ENCODE measurements around the gene AGAP1.

The AGAP1 gene

GRCh38 chr2:235693279-235693678 lies 199.4 kb downstream of the AGAP1 start:
- H3K36me3 ChIP-seq (ENCODE audit: control insufficient read depth, insufficient read depth, low read length), result no peaks in the 10 kb centered on the region
- H3K9me3 ChIP-seq (ENCODE audit: control insufficient read depth, low read length), result no peaks in the 10 kb centered on the region
- peaks cover 49% of the 10 kb centered on the region for H3K4me1 ChIP-seq (ENCODE audit: control insufficient read depth, insufficient read depth, low read length)
- H3K27me3 ChIP-seq (ENCODE audit: control insufficient read depth, insufficient read depth, low read length), result no peaks in the 10 kb centered on the region
- H3K9ac ChIP-seq (ENCODE audit: low read length), result no peak overlapping the region
- no peak overlapping the region for H3K4me3 ChIP-seq (ENCODE audit: low read length)

GRCh38 chr2:235694721-235695601 lies 201.1 kb downstream of the AGAP1 start:
- Histone ChIP-seq H3K4me1 (ENCODE audit: control insufficient read depth, insufficient read depth, low read length) (peaks cover 42% of the 10 kb centered on the region), H3K27me3 (ENCODE audit: control insufficient read depth, insufficient read depth, low read length) (no peaks in the 10 kb centered on the region), H3K9ac (ENCODE audit: low read length) (no peak overlapping the region), H3K36me3 (ENCODE audit: control insufficient read depth, insufficient read depth, low read length) (no peaks in the 10 kb centered on the region), H3K9me3 (ENCODE audit: control insufficient read depth, low read length) (no peaks in the 10 kb centered on the region), H3K4me3 (ENCODE audit: low read length) (no peak overlapping the region)

GRCh38 chr2:235695602-235695895 lies 201.7 kb downstream of the AGAP1 start:
- no peak overlapping the region for H3K4me3 ChIP-seq (ENCODE audit: low read length)
- no peaks in the 10 kb centered on the region for H3K27me3 ChIP-seq (ENCODE audit: control insufficient read depth, insufficient read depth, low read length)
- no peaks in the 10 kb centered on the region for H3K9me3 ChIP-seq (ENCODE audit: control insufficient read depth, low read length)
- no peaks in the 10 kb centered on the region for H3K36me3 ChIP-seq (ENCODE audit: control insufficient read depth, insufficient read depth, low read length)
- no peak overlapping the region for H3K9ac ChIP-seq (ENCODE audit: low read length)
- H3K4me1 ChIP-seq (ENCODE audit: control insufficient read depth, insufficient read depth, low read length), result peaks cover 36% of the 10 kb centered on the region

DNA sequence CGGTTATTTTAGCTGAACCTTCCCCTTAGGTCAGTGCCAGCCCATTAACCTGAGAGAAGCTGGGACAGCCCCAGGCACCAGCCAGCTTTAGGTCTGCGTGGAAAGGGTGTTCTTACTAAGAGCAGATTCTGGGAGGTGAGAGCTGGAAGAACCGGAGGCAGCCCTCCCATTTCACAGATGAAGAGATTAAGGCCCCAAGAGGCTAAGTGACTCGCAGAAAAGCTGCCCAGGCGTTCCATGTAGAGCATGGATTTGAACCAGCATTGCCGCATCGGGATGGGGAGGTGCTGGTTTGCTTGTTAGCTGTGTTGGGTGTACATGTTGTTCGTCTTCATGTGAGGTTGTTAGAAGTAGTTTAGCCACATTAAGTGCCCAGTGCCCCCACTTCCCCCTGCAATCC lies 203.2 kb downstream of the AGAP1 start:
- H3K4me1 ChIP-seq (ENCODE audit: control insufficient read depth, insufficient read depth, low read length), result peaks cover 28% of the 10 kb centered on the region
- H3K4me3 ChIP-seq (ENCODE audit: low read length), result no peak overlapping the region
- no peaks in the 10 kb centered on the region for H3K36me3 ChIP-seq (ENCODE audit: control insufficient read depth, insufficient read depth, low read length)
- H3K9me3 ChIP-seq (ENCODE audit: control insufficient read depth, low read length), result no peaks in the 10 kb centered on the region
- no peak overlapping the region for H3K9ac ChIP-seq (ENCODE audit: low read length)
- H3K27me3 ChIP-seq (ENCODE audit: control insufficient read depth, insufficient read depth, low read length), result no peaks in the 10 kb centered on the region

- Histone ChIP-seq H3K4me3 (ENCODE audit: low read length) (no peak overlapping the region), H3K9ac (ENCODE audit: low read length) (no peak overlapping the region), H3K9me3 (ENCODE audit: control insufficient read depth, low read length) (no peaks in the 10 kb centered on the region), H3K4me1 (ENCODE audit: control insufficient read depth, insufficient read depth, low read length) (peaks cover 27% of the 10 kb centered on the region), H3K27me3 (ENCODE audit: control insufficient read depth, insufficient read depth, low read length) (no peaks in the 10 kb centered on the region), H3K36me3 (ENCODE audit: control insufficient read depth, insufficient read depth, low read length) (no peaks in the 10 kb centered on the region)
Measured at GRCh38 chr2:235698028-235698427, 204.2 kb downstream of the AGAP1 start.

DNA sequence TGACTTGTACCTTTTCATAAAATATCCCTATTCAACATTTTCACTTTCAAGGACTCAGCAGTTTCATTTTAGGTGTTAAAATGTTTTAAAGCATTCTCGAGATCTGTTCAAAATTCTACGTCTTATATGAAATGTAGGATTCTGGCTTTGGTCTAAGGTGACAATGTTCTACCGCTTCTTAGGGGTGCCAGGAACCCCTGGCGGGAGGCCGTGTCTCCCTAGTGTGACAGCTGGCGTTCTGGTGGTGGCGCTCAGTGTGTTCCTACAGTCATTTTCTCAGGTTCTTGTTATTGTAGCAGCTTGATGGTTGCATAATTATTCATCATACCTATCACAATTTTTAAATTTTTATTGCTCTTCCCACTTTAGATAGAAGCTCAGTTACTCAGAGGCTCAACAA lies 204.6 kb downstream of the AGAP1 start:
- Histone ChIP-seq H3K4me1 (ENCODE audit: control insufficient read depth, insufficient read depth, low read length) (peaks cover 26% of the 10 kb centered on the region), H3K9me3 (ENCODE audit: control insufficient read depth, low read length) (no peaks in the 10 kb centered on the region), H3K27me3 (ENCODE audit: control insufficient read depth, insufficient read depth, low read length) (no peaks in the 10 kb centered on the region), H3K36me3 (ENCODE audit: control insufficient read depth, insufficient read depth, low read length) (no peaks in the 10 kb centered on the region), H3K4me3 (ENCODE audit: low read length) (no peak overlapping the region), H3K9ac (ENCODE audit: low read length) (no peak overlapping the region)

DNA sequence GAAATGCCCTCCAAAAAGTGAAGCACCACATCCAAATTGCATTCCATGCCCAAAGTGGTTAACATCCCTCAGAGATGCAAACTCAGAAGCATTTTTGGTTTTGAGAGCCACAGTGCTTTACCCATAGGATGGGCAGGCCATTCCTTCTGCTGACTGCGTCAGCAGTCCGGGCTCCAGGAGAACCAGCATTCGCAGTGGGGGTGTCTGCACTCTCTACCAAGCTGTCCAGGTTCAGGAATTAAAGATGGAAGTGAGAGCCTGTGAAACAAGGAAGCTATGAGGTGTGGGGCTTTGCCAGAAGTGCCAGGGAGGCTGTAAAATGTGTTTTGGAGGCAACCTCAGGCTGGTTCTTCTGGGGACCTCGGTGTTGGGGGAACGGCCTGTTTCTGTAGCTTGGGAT lies 205.7 kb downstream of the AGAP1 start:
- H3K9me3 ChIP-seq (ENCODE audit: control insufficient read depth, low read length), result no peaks in the 10 kb centered on the region
- no peak overlapping the region for H3K9ac ChIP-seq (ENCODE audit: low read length)
- no peaks in the 10 kb centered on the region for H3K36me3 ChIP-seq (ENCODE audit: control insufficient read depth, insufficient read depth, low read length)
- H3K4me3 ChIP-seq (ENCODE audit: low read length), result no peak overlapping the region
- H3K4me1 ChIP-seq (ENCODE audit: control insufficient read depth, insufficient read depth, low read length), result peaks cover 25% of the 10 kb centered on the region
- H3K27me3 ChIP-seq (ENCODE audit: control insufficient read depth, insufficient read depth, low read length), result no peaks in the 10 kb centered on the region

GRCh38 chr2:235701206-235701981 lies 207.6 kb downstream of the AGAP1 start:
- Histone ChIP-seq H3K27me3 (ENCODE audit: control insufficient read depth, insufficient read depth, low read length) (no peaks in the 10 kb centered on the region), H3K9ac (ENCODE audit: low read length) (no peak overlapping the region), H3K4me1 (ENCODE audit: control insufficient read depth, insufficient read depth, low read length) (peaks cover 26% of the 10 kb centered on the region), H3K4me3 (ENCODE audit: low read length) (no peak overlapping the region), H3K36me3 (ENCODE audit: control insufficient read depth, insufficient read depth, low read length) (no peaks in the 10 kb centered on the region), H3K9me3 (ENCODE audit: control insufficient read depth, low read length) (no peaks in the 10 kb centered on the region)

- Histone ChIP-seq H3K27me3 (ENCODE audit: control insufficient read depth, insufficient read depth, low read length) (no peaks in the 10 kb centered on the region), H3K4me3 (ENCODE audit: low read length) (no peak overlapping the region), H3K9ac (ENCODE audit: low read length) (no peak overlapping the region), H3K36me3 (ENCODE audit: control insufficient read depth, insufficient read depth, low read length) (no peaks in the 10 kb centered on the region), H3K9me3 (ENCODE audit: control insufficient read depth, low read length) (no peaks in the 10 kb centered on the region), H3K4me1 (ENCODE audit: control insufficient read depth, insufficient read depth, low read length) (peaks cover 33% of the 10 kb centered on the region)
Measured at GRCh38 chr2:235702186-235702585, 208.3 kb downstream of the AGAP1 start.

DNA sequence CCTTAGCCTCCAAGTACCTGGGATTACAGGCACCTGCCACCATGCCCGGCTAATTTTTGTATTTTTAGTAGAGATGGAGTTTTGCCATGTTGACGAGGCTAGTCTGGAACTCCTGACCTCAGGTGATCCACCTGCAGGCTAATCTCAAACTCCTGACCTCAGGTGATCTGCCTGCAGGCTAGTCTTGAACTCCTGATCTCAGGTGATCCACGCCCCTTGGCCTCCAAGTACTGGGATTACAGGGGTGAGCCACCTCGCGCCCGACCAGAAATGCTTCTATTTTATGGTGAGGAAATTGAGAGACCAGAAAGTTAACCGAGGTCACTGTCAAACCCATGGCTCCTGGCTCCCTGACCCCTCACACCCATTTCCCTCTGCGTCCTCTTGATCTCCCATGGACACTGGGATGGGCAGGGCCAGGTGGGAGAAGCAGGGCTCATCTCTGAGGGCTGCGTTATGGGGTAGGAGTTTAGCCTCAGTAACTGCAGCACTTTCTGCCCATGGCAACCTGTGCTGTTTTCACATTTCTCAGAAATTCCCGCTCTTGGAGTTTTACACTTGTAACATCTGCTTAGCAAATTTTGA lies 210.0 kb downstream of the AGAP1 start:
- H3K9ac ChIP-seq (ENCODE audit: low read length), result no peak overlapping the region
- H3K27me3 ChIP-seq (ENCODE audit: control insufficient read depth, insufficient read depth, low read length), result no peaks in the 10 kb centered on the region
- no peaks in the 10 kb centered on the region for H3K36me3 ChIP-seq (ENCODE audit: control insufficient read depth, insufficient read depth, low read length)
- peaks cover 34% of the 10 kb centered on the region for H3K4me1 ChIP-seq (ENCODE audit: control insufficient read depth, insufficient read depth, low read length)
- no peaks in the 10 kb centered on the region for H3K9me3 ChIP-seq (ENCODE audit: control insufficient read depth, low read length)
- no peak overlapping the region for H3K4me3 ChIP-seq (ENCODE audit: low read length)

DNA sequence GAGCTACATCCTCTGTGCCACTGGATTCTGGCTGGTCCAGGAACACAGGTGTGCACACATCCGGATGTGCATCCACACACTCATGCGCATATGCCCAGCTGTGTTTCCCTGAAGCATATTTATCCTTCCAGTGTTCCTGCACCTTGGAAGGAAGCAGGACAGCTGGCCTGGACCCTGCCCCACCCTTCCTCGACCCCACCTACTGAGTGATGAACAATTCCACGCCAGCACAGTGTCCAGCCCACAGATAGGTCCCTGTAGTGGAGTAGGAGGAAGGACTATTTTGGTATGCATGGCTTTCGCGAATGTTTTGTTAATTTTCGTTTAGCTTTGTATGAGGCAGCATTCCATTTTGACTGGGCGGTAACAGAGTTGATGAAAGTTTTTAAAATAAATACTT lies 211.5 kb downstream of the AGAP1 start:
- Histone ChIP-seq H3K36me3 (ENCODE audit: control insufficient read depth, insufficient read depth, low read length) (no peaks in the 10 kb centered on the region), H3K9me3 (ENCODE audit: control insufficient read depth, low read length) (no peaks in the 10 kb centered on the region), H3K27me3 (ENCODE audit: control insufficient read depth, insufficient read depth, low read length) (no peaks in the 10 kb centered on the region), H3K4me1 (ENCODE audit: control insufficient read depth, insufficient read depth, low read length) (peaks cover 47% of the 10 kb centered on the region), H3K9ac (ENCODE audit: low read length) (no peak overlapping the region), H3K4me3 (ENCODE audit: low read length) (no peak overlapping the region)

DNA sequence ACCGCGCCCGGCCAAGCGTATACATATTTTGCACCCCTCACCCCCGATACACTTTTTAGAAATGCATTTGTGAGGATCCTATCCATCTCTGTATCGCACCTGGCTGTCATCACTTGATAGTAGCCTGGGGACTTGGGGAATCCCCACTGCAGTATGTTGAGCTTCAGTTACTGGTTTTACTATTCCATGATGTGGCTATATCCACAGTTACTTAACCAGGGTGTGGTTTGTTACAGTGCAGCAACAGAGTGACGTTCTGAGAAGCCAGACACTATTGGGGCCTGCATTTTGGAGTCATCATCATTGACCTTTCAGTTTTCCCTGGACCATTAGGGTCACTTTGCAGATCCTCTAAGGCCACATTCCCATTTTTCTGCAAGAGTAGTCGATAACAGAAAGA lies 212.7 kb downstream of the AGAP1 start:
- H3K27me3 ChIP-seq (ENCODE audit: control insufficient read depth, insufficient read depth, low read length), result no peaks in the 10 kb centered on the region
- H3K4me1 ChIP-seq (ENCODE audit: control insufficient read depth, insufficient read depth, low read length), result peaks cover 47% of the 10 kb centered on the region
- no peaks in the 10 kb centered on the region for H3K36me3 ChIP-seq (ENCODE audit: control insufficient read depth, insufficient read depth, low read length)
- H3K4me3 ChIP-seq (ENCODE audit: low read length), result no peak overlapping the region
- H3K9ac ChIP-seq (ENCODE audit: low read length), result no peak overlapping the region
- no peaks in the 10 kb centered on the region for H3K9me3 ChIP-seq (ENCODE audit: control insufficient read depth, low read length)

Measured in mucosa of stomach (tissue), 1 donor.